ENCODE measurements around the gene THEM5. TPM values are rescaled to one million over a fixed set of nuclear protein-coding genes. Genes with fewer than 3 reads are reported as not detected.

Gene THEM5
- total and polyA plus RNA-seq, 10 of the 15 experiments (the other 5 are each of a cell fraction or from before 2014, with no cell fraction given): 0.16 TPM; not detected in 9

- ChIA-PET RAD21 (ENCODE audit: unreplicated experiment) (no interaction called here), CTCF (interaction anchor here (0.8 to 1.7 kb wide), 3 partner anchors 12 to 138 kb away, joined by 3 to 4 read pairs (median 3); no protein-coding TSS in a partner anchor), POLR2A (no interaction called here), SMC1A (ENCODE audit: uncharacterized antibody, unreplicated experiment) (no interaction called here)
- WGBS (ENCODE audit: insufficient coverage, insufficient replicate concordance, low lambda C conversion rate, missing lambda C conversion rate): 51% methylated on average over 6 of the region's 8 CpGs
- H3K27me3 ChIP-seq (replicated peaks in 1 of 2; ENCODE audit: control insufficient read depth in 2 of 2, insufficient read depth in 2 of 2, low read length in 1 of 2): peaks cover 0 to 8% of the 10 kb centered on the region in 2 experiments
- no TSS peak for BruUV-seq (replicated peaks)
- no peaks in the 10 kb centered on the region for H3K36me3 ChIP-seq (ENCODE audit: control insufficient read depth in 2 of 2, insufficient read depth in 2 of 2, low read length in 1 of 2)
- H3K27ac ChIP-seq (ENCODE audit: control insufficient read depth, insufficient read depth): no peak overlapping the region
- DNase-seq (ENCODE audit: low read depth, low spot score): no peak
- H2AFZ ChIP-seq (ENCODE audit: control insufficient read depth, low read depth, low read length): no peak overlapping the region
- H3K9ac ChIP-seq (ENCODE audit: control insufficient read depth, insufficient read depth, low read length): no peak overlapping the region
- H3K4me3 ChIP-seq: no peak overlapping the region
- H3K9me3 ChIP-seq (replicated peaks; ENCODE audit: control insufficient read depth, insufficient read depth, low read length): no peaks in the 10 kb centered on the region
- in situ Hi-C loops (cut with MboI): loop anchor here (10.0 kb wide), 2 partner anchors 389 to 539 kb away; no protein-coding TSS in a partner anchor
- peaks cover 5% of the 10 kb centered on the region for H3K4me1 ChIP-seq (ENCODE audit: control insufficient read depth, insufficient read depth, low read length)
- no peak for FAIRE-seq
- ATAC-seq: no peak
- H4K20me1 ChIP-seq (ENCODE audit: control insufficient read depth, insufficient read depth): peaks cover 5% of the 10 kb centered on the region; the same call in 1 of the 2 replicates
- H3K4me2 ChIP-seq (ENCODE audit: control insufficient read depth, insufficient read depth): no peak overlapping the region
- intact Hi-C loops (cut with micrococcal nuclease; ENCODE audit: unreplicated experiment): loop anchor here (10.0 kb wide), 1 partner anchor 119 kb away; the partner anchor contains the start of gene CELF3
- no peak for TF ChIP-seq POLR2A (IDR thresholded peaks at IDR 0.05; ENCODE audit: low read depth, low read length)
- TF ChIP-seq ZSCAN29 (IDR thresholded peaks at IDR 0.05): no peak
- TF ChIP-seq PAX5 (IDR thresholded peaks at IDR 0.05; ENCODE audit: borderline replicate concordance, low read depth, low read length): no peak
- TF ChIP-seq KLF5 (IDR thresholded peaks at IDR 0.05; ENCODE audit: partially characterized antibody): no peak
- no peak for TF ChIP-seq ZZZ3 (IDR thresholded peaks at IDR 0.05; ENCODE audit: control insufficient read depth, insufficient read length, low read depth)
- TF ChIP-seq PAX8 (IDR thresholded peaks at IDR 0.05): no peak
- no peak for TF ChIP-seq ESRRA (IDR thresholded peaks at IDR 0.05; ENCODE audit: low read length)
- no peak for TF ChIP-seq ZNF24 (IDR thresholded peaks at IDR 0.05)
- no peak for TF ChIP-seq RAD51 (IDR thresholded peaks at IDR 0.05)
- TF ChIP-seq NFXL1 (IDR thresholded peaks at IDR 0.05; ENCODE audit: borderline replicate concordance): no peak
- no peak for TF ChIP-seq EP300 (IDR thresholded peaks at IDR 0.05; ENCODE audit: borderline replicate concordance in 1 of 2, control insufficient read depth in 1 of 2, low read depth in 2 of 2, low read length in 2 of 2)
- H3K79me2 ChIP-seq (ENCODE audit: control insufficient read depth, insufficient read depth, low read length): no peaks in the 10 kb centered on the region
Measured at GRCh38 chr1:151833172-151833900, 20.2 kb downstream of the THEM5 start.

All from GM12878 (cell line).